H1 (cell line): Measurements from ENCODE around the gene KIF23. TPM values are rescaled to one million over a fixed set of nuclear protein-coding genes. Genes with fewer than 3 reads are reported as not detected.

Source experiments
- CTCF ChIA-PET: fragments of 300-600 bp; sonication (Branson Sonifier 250); formaldehyde crosslinking; loops from one replicate; lab custom pipeline; 2021; ENCODE audit not compliant: partially characterized antibody; lab: Charles Lee
- POLR2A ChIA-PET: fragments of 300-600 bp; sonication (Branson Sonifier 250); formaldehyde crosslinking; loops from one replicate; lab custom pipeline; 2021; ENCODE audit warnings: inconsistent platforms; ENCODE audit not compliant: partially characterized antibody; lab: Charles Lee
- DNase-seq, 2 experiments: peaks; one replicate each; pipeline versions ENCODE4 v3.0.0 to v3.0.0-alpha.2; 2010 to 2022; ENCODE audit warnings: low spot score in 2 of 2, low read depth in 1 of 2, mixed read lengths in 1 of 2
- FAIRE-seq: peaks from 2 replicates; lab custom pipeline; 2011; peaks lifted over from hg19 to GRCh38; lab: Jason Lieb, UNC
- H2AFZ ChIP-seq: 2 replicates; pipeline ENCODE4 v1.8.1; 2012; ENCODE audit warnings: low read length, inconsistent platforms
- H2AK5ac ChIP-seq: 2 replicates; pipeline ENCODE4 v1.6.1; 2013; ENCODE audit warnings: low read depth, low read length
- H2BK120ac ChIP-seq: replicated peaks from 2 replicates; pipeline ENCODE3; 2013; ENCODE audit warnings: low read depth, low read length, inconsistent platforms
- H2BK12ac ChIP-seq: 2 replicates; pipeline ENCODE4 v1.6.1; 2013; ENCODE audit warnings: low read depth, low read length
- H2BK15ac ChIP-seq: 2 replicates; pipeline ENCODE4 v1.6.1; 2013; ENCODE audit warnings: low read length
- H2BK20ac ChIP-seq: 2 replicates; pipeline ENCODE4 v1.6.1; 2013; ENCODE audit warnings: low read length
- H2BK5ac ChIP-seq: 2 replicates; pipeline ENCODE4 v1.6.1; 2013; ENCODE audit warnings: low read depth, low read length
- H3K14ac ChIP-seq: 2 replicates; pipeline ENCODE4 v1.6.1; 2013; ENCODE audit warnings: inconsistent platforms; ENCODE audit not compliant: insufficient read length
- H3K18ac ChIP-seq: 2 replicates; pipeline ENCODE4 v1.6.1; 2013; ENCODE audit warnings: low read length; ENCODE audit errors: extremely low read depth
- H3K23ac ChIP-seq: 2 replicates; pipeline ENCODE4 v1.6.1; 2013; ENCODE audit warnings: inconsistent platforms; ENCODE audit not compliant: insufficient read length
- H3K23me2 ChIP-seq: 2 replicates; pipeline ENCODE4 v1.6.1; 2013; ENCODE audit warnings: low read depth, low read length
- H3K27ac ChIP-seq: 2 replicates; pipeline ENCODE4 v1.6.1; 2011; ENCODE audit warnings: low read depth, low read length, inconsistent platforms
- H3K27me3 ChIP-seq, 4 experiments: replicated peaks in 1 of 4; 1 replicate in 1 of 4; 2 replicates in 3 of 4; pipeline versions ENCODE4 v1.6.1 to v1.8.1; 2011 to 2013; ENCODE audit warnings: low read length in 3 of 4, mild to moderate bottlenecking in 3 of 4, inconsistent platforms in 2 of 4, mixed read lengths in 2 of 4, moderate library complexity in 1 of 4; ENCODE audit not compliant: control insufficient read depth in 3 of 4, insufficient read depth in 3 of 4; ENCODE audit errors: extremely low read depth in 1 of 4
- H3K36me3 ChIP-seq, 4 experiments: 2 replicates each; pipeline versions ENCODE4 v1.6.1 to v1.8.1; 2011 to 2013; ENCODE audit warnings: mild to moderate bottlenecking in 4 of 4, low read length in 3 of 4, moderate library complexity in 2 of 4, control low read depth in 1 of 4, inconsistent platforms in 1 of 4; ENCODE audit not compliant: insufficient read depth in 4 of 4, control insufficient read depth in 2 of 4
- H3K4ac ChIP-seq: replicated peaks from 2 replicates; pipeline ENCODE3; 2013; ENCODE audit warnings: low read length, low read depth, mixed read lengths, inconsistent platforms; ENCODE audit not compliant: insufficient read length
- H3K4me1 ChIP-seq, 4 experiments: replicated peaks in 1 of 4; 1 replicate in 1 of 4; 2 replicates in 3 of 4; pipeline versions ENCODE4 v1.6.1 to v1.8.1; 2011 to 2013; ENCODE audit warnings: low read length in 3 of 4, inconsistent platforms in 2 of 4, mixed read lengths in 1 of 4; ENCODE audit not compliant: insufficient read depth in 4 of 4, control insufficient read depth in 3 of 4
- H3K4me2 ChIP-seq, 2 experiments: 2 replicates each; pipeline versions ENCODE4 v1.6.1 to v1.8.1; 2011 to 2013; ENCODE audit warnings: low read depth in 2 of 2, low read length in 2 of 2, control low read depth in 1 of 2, inconsistent platforms in 1 of 2, mild to moderate bottlenecking in 1 of 2; ENCODE audit not compliant: insufficient read depth in 1 of 2
- H3K4me3 ChIP-seq, 4 experiments: fragments of 200-600, 300-600 bp in 1 of 4; sonication (generic), shearing (Covaris generic), sonication (Bioruptor Twin) in 1 of 4; 2 replicates each; pipeline versions ENCODE4 v1.5.1 to v1.8.1; 2011 to 2016; ENCODE audit warnings: low read length in 4 of 4, low read depth in 3 of 4, control low read depth in 2 of 4, inconsistent platforms in 2 of 4, mild to moderate bottlenecking in 2 of 4, mixed read lengths in 1 of 4, moderate library complexity in 1 of 4; ENCODE audit not compliant: insufficient read depth in 2 of 4; ENCODE audit errors: extremely low read depth in 1 of 4
- H3K56ac ChIP-seq: replicated peaks from 2 replicates; pipeline ENCODE3; 2013; ENCODE audit warnings: low read depth, mild to moderate bottlenecking, mixed read lengths, low read length, inconsistent platforms; ENCODE audit not compliant: insufficient read length
- H3K79me1 ChIP-seq: 2 replicates; pipeline ENCODE4 v1.6.1; 2013; ENCODE audit warnings: low read depth, low read length, control low read depth
- H3K79me2 ChIP-seq, 2 experiments: 2 replicates each; pipeline versions ENCODE4 v1.6.1 to v1.8.1; 2012 to 2013; ENCODE audit warnings: low read length in 2 of 2, mild to moderate bottlenecking in 2 of 2, inconsistent platforms in 1 of 2; ENCODE audit not compliant: insufficient read depth in 2 of 2, control insufficient read depth in 1 of 2
- H3K9ac ChIP-seq, 4 experiments: replicated peaks in 1 of 4; 1 replicate in 1 of 4; 2 replicates in 3 of 4; pipeline versions ENCODE4 v1.6.1 to v1.8.1; 2011 to 2013; ENCODE audit warnings: low read depth in 3 of 4, low read length in 3 of 4, control low read depth in 2 of 4, mild to moderate bottlenecking in 2 of 4, moderate library complexity in 2 of 4, inconsistent platforms in 1 of 4; ENCODE audit errors: extremely low read depth in 1 of 4
- H3K9me3 ChIP-seq, 2 experiments: 2 replicates each; pipeline versions ENCODE4 v1.6.1 to v1.8.1; 2012 to 2013; ENCODE audit warnings: mild to moderate bottlenecking in 2 of 2, moderate library complexity in 2 of 2, control low read depth in 1 of 2, inconsistent platforms in 1 of 2, low read depth in 1 of 2, low read length in 1 of 2, mixed read lengths in 1 of 2; ENCODE audit not compliant: insufficient read depth in 2 of 2
- H4K20me1 ChIP-seq, 2 experiments: replicated peaks in 1 of 2; 2 replicates each; pipeline versions ENCODE3 to v1.8.1; 2011 to 2013; ENCODE audit warnings: inconsistent platforms in 2 of 2, low read length in 2 of 2, mild to moderate bottlenecking in 1 of 2; ENCODE audit not compliant: insufficient read depth in 2 of 2, control insufficient read depth in 1 of 2
- H4K5ac ChIP-seq: 2 replicates; pipeline ENCODE4 v1.6.1; 2013; ENCODE audit warnings: low read length, low read depth, mixed read lengths, inconsistent platforms; ENCODE audit not compliant: insufficient read length
- H4K8ac ChIP-seq: 2 replicates; pipeline ENCODE4 v1.8.0; 2013; ENCODE audit warnings: mild to moderate bottlenecking, moderate library complexity, low read length, inconsistent platforms; ENCODE audit not compliant: insufficient read depth; ENCODE audit errors: extremely low read depth
- H4K91ac ChIP-seq: replicated peaks from 2 replicates; pipeline ENCODE3; 2013; ENCODE audit warnings: low read length, mixed read lengths, inconsistent platforms; ENCODE audit not compliant: insufficient read length
- GABPA ChIP-seq: IDR thresholded peaks from 2 replicates; pipeline ENCODE4 v1.6.1; 2011; ENCODE audit warnings: mild to moderate bottlenecking, low read length, moderate library complexity, borderline replicate concordance; ENCODE audit not compliant: insufficient read depth
- GTF2F1 ChIP-seq: IDR thresholded peaks from 2 replicates; pipeline ENCODE4 v1.6.1; 2012; ENCODE audit warnings: low read depth, low read length, improper control_type of control experiment, borderline replicate concordance
- NRF1 ChIP-seq: IDR thresholded peaks from 2 replicates; pipeline ENCODE4 v1.6.1; 2011; ENCODE audit warnings: mild to moderate bottlenecking, low read depth, low read length, improper control_type of control experiment
- POLR2A ChIP-seq, 2 experiments: IDR thresholded peaks; 1 replicate in 1 of 2; 2 replicates in 1 of 2; pipeline ENCODE4 v1.6.1; 2011; ENCODE audit warnings: low read depth in 2 of 2, low read length in 2 of 2, mild to moderate bottlenecking in 2 of 2; ENCODE audit errors: control extremely low read depth in 1 of 2
- POU5F1 ChIP-seq: IDR thresholded peaks from 2 replicates; pipeline ENCODE4 v1.6.1; 2011; ENCODE audit warnings: low read depth, mild to moderate bottlenecking, low read length, moderate library complexity
- WGBS, 2 experiments: shearing (Covaris generic) in 1 of 2; methylation state at CpG; one replicate each; pipeline versions ENCODE4 v1.1.6 to v1.1.7; 2013 to 2015; ENCODE audit warnings: low lambda C conversion rate in 2 of 2, mixed read lengths in 2 of 2, inconsistent platforms in 1 of 2, low coverage in 1 of 2, missing lambda C conversion rate in 1 of 2; ENCODE audit not compliant: insufficient replicate concordance in 2 of 2, insufficient coverage in 1 of 2, insufficient read length in 1 of 2; ENCODE audit errors: extremely low coverage in 1 of 2, missing lambda C conversion rate in 1 of 2; 5-methylcytosine and 5-hydroxymethylcytosine counted together
- polyA plus RNA-seq, 7 experiments: library from polyadenylated mRNA; depleted of rRNA in 3 of 7; stranded (reverse) in 5 of 7; unstranded in 2 of 7; fragments of >200 nt in 5 of 7; fragments of 200-250 nt in 2 of 7; gene quantifications; 1 replicate in 5 of 7; 2 replicates in 1 of 7; 4 replicates in 1 of 7; pipeline versions ENCODE4 v1.2.1 to v1.2.3, GENCODE V29; 2011 to 2013; ENCODE audit warnings: missing spikeins in 2 of 7, mixed read lengths in 2 of 7
- total RNA-seq: library from RNA; stranded (reverse); fragmentation: NEBNext Ultra II Directional; extraction: Animal tissue kit (Norgen Biotek cat#: 25700); gene quantifications from 2 replicates; pipeline ENCODE4 v1.2.1, GENCODE V29; 2021
- TF ChIP-seq, protein P1 (sequence below): IDR thresholded peaks from 2 replicates; pipeline ENCODE4 v1.6.1; 2012; ENCODE audit warnings: inconsistent platforms

KIF23 gene
- total and polyA plus RNA-seq, 2 of the 8 experiments (the other 6 are each of a cell fraction or from before 2014, with no cell fraction given) = 26.2 to 77.4 TPM

- Histone ChIP-seq H3K23me2 (no peaks in the 10 kb centered on the region), H4K5ac (no peak overlapping the region), H3K4me3 (no peak overlapping the region), H2AFZ (no peak overlapping the region), H3K79me1 (no peaks in the 10 kb centered on the region), H4K20me1 (no peaks in the 10 kb centered on the region), H3K23ac (no peak overlapping the region), H3K36me3 (no peaks in the 10 kb centered on the region), H2AK5ac (no peak overlapping the region), H3K27me3 (no peaks in the 10 kb centered on the region), H3K14ac (no peak overlapping the region), H2BK12ac (no peak overlapping the region), H3K9ac (no peak overlapping the region), H2BK5ac (no peak overlapping the region), H4K8ac (0 out of 2 replicates have a peak overlapping the region, but pooled peaks have one; percentile 18), H3K9me3 (no peaks in the 10 kb centered on the region), H3K4me2 (no peak overlapping the region), H2BK120ac (no peak overlapping the region), H3K79me2 (no peaks in the 10 kb centered on the region), H4K91ac (no peak overlapping the region), H3K27ac (no peak overlapping the region), H3K4me1 (peaks cover 0 to 1% (median 0%) of the 10 kb centered on the region in 4 experiments; a peak in 1 of 7 replicates), H3K56ac (no peak overlapping the region), H2BK15ac (no peak overlapping the region), H2BK20ac (no peak overlapping the region), H3K18ac (no peak overlapping the region), H3K4ac (no peak overlapping the region)
- ChIA-PET POLR2A (interaction anchor here (13.9 kb wide), 1 partner anchor 15 kb away, joined by 207 read pairs; the partner anchor contains the start of gene RPLP1), CTCF (interaction anchor here (0.6 to 8.2 kb wide), 7 partner anchors 8 to 861 kb away, joined by 3 to 70 read pairs (median 3); no protein-coding TSS in a partner anchor)
- FAIRE-seq = no peak
- peak in 1 of 2 experiments; percentile 26 for DNase-seq
- WGBS, 2 experiments = 93% methylated on average over 19 of the region's 19 CpGs; no CpG with 5 or more reads in 1 of the 2 experiments
- TF ChIP-seq POLR2A (IDR thresholded peaks at IDR 0.05; ENCODE audit: control extremely low read depth in 1 of 2, low read depth in 2 of 2, low read length in 2 of 2) (no peak), NRF1 (no peak), GABPA (no peak), GTF2F1 (no peak), POU5F1 (no peak)
- TF ChIP-seq, protein P1, sequence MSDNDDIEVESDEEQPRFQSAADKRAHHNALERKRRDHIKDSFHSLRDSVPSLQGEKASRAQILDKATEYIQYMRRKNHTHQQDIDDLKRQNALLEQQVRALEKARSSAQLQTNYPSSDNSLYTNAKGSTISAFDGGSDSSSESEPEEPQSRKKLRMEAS = no peak
Observed at GRCh38 chr15:69468241-69469121, 54.3 kb downstream of the KIF23 start.
